Measurements from ENCODE around the gene ZBED2.
"Not testable (repeated sequence)": the region's sequence is repeated elsewhere in the genome, so short reads cannot be mapped to it uniquely, and the experiment has no call there.

Gene ZBED2

GRCh38 chr3:111571282-111571681, 23.9 kb downstream of the ZBED2 start:
- no peak for DNase-seq

- no peak for DNase-seq
Measured at GRCh38 chr3:111570404-111571030, 24.6 kb downstream of the ZBED2 start.

- no peak for DNase-seq
Measured at GRCh38 chr3:111568911-111569310, 26.2 kb downstream of the ZBED2 start.

- DNase-seq: no peak
Measured at GRCh38 chr3:111568355-111568754, 26.8 kb downstream of the ZBED2 start.

- DNase-seq: no peak
Measured at GRCh38 chr3:111566844-111567243, 28.3 kb downstream of the ZBED2 start.

GRCh38 chr3:111561902-111562301, 33.2 kb downstream of the ZBED2 start:
- not testable (repeated sequence) for DNase-seq

GRCh38 chr3:111548756-111549155, 46.4 kb downstream of the ZBED2 start:
- no peak for DNase-seq

GRCh38 chr3:111548092-111548491, 47.1 kb downstream of the ZBED2 start:
- no peak for DNase-seq

GRCh38 chr3:111547631-111548030, 47.5 kb downstream of the ZBED2 start:
- DNase-seq: peak; percentile 57

GRCh38 chr3:111545349-111545748, 49.8 kb downstream of the ZBED2 start:
- DNase-seq: peak; percentile 11

All from activated CD4-positive, alpha-beta T cell treated with anti-CD3 and anti-CD28 coated beads for 48 hours (primary cell).